Measurements from ENCODE around the gene AQP5.
"Not testable (repeated sequence)": the region's sequence is repeated elsewhere in the genome, so short reads cannot be mapped to it uniquely, and the experiment has no call there.

GRCh38 chr12:49986476-49986875, 24.8 kb downstream of the AQP5 start:
- not testable (repeated sequence) for TF ChIP-seq GABPA (IDR thresholded peaks at IDR 0.05; ENCODE audit: low read depth); CTCF (IDR thresholded peaks at IDR 0.05; ENCODE audit: insufficient read depth, low read length); POLR2AphosphoS5 (IDR thresholded peaks at IDR 0.05; ENCODE audit: low read depth)

All from HL-60 (cell line).